RWPE2 (cell line): ENCODE results near the gene STN1.

Experiments
- ATAC-seq: fragments of 200-7000 bp; cut with Tn5 transposase; 3 replicates; pipeline ENCODE4 v1.9.1; 2021; ENCODE audit warnings: low read depth
- DNase-seq: peaks from one replicate; pipeline ENCODE4 v3.0.0-alpha.2; 2020; ENCODE audit warnings: low spot score
- H3K27ac ChIP-seq: fragments of 450-650 bp; 2 replicates; pipeline ENCODE4 v1.5.1; 2017; ENCODE audit warnings: mild to moderate bottlenecking; ENCODE audit not compliant: poor library complexity, severe bottlenecking
- H3K27me3 ChIP-seq: fragments of 250-450 bp; sonication (Bioruptor Pico); 2 replicates; pipeline ENCODE4 v1.5.1; 2021; ENCODE audit warnings: mild to moderate bottlenecking, moderate library complexity; ENCODE audit not compliant: insufficient read depth, poor library complexity, severe bottlenecking
- H3K36me3 ChIP-seq: fragments of 250-450 bp; sonication (Bioruptor Pico); 2 replicates; pipeline ENCODE4 v1.5.1; 2020; ENCODE audit warnings: low read depth, mild to moderate bottlenecking, moderate library complexity
- H3K4me1 ChIP-seq: fragments of 250-450 bp; sonication (Bioruptor Pico); 2 replicates; pipeline ENCODE4 v1.5.1; 2021; ENCODE audit warnings: mild to moderate bottlenecking, moderate library complexity; ENCODE audit not compliant: insufficient read depth, poor library complexity, severe bottlenecking
- H3K4me3 ChIP-seq: fragments of 250-450 bp; sonication (Bioruptor Pico); 2 replicates; pipeline ENCODE4 v1.5.1; 2021; ENCODE audit warnings: mild to moderate bottlenecking, moderate library complexity; ENCODE audit not compliant: severe bottlenecking
- H3K9me3 ChIP-seq: fragments of 250-450 bp; sonication (Bioruptor Pico); 2 replicates; pipeline ENCODE4 v1.5.1; 2021; ENCODE audit warnings: mild to moderate bottlenecking, moderate library complexity; ENCODE audit not compliant: severe bottlenecking
- TF ChIP-seq, protein P1 (sequence below): fragments of 450-650 bp; IDR thresholded peaks from one replicate; pipeline ENCODE4 v1.5.1; 2017; ENCODE audit warnings: mild to moderate bottlenecking, moderate library complexity; ENCODE audit not compliant: poor library complexity, severe bottlenecking

STN1 gene

DNA sequence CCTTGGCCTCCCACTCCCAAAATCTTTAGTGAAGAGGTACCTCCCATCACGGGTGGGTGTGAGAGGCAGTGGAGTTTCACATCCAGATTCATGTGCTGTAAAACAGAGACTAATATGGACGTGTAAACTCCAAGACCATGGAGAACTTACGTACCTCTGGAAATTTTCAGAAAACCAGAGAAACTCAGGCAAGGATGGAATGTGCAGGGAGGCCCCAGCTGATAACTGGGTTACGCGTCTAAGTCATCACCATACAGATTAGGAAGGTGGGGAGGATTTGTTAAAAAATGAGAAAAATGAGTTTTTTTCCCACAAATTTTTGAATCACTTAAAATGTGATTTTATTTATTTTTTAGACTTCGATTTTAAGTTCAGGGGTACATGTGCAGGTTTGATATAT is 16.3 kb upstream of the STN1 start:
- Histone ChIP-seq H3K36me3 (no peaks in the 10 kb centered on the region), H3K4me1 (no peaks in the 10 kb centered on the region), H3K27me3 (no peaks in the 10 kb centered on the region), H3K9me3 (no peaks in the 10 kb centered on the region), H3K4me3 (no peak overlapping the region), H3K27ac (no peak overlapping the region)
- ATAC-seq (no peak), DNase-seq (no peak)
- TF ChIP-seq, protein P1, sequence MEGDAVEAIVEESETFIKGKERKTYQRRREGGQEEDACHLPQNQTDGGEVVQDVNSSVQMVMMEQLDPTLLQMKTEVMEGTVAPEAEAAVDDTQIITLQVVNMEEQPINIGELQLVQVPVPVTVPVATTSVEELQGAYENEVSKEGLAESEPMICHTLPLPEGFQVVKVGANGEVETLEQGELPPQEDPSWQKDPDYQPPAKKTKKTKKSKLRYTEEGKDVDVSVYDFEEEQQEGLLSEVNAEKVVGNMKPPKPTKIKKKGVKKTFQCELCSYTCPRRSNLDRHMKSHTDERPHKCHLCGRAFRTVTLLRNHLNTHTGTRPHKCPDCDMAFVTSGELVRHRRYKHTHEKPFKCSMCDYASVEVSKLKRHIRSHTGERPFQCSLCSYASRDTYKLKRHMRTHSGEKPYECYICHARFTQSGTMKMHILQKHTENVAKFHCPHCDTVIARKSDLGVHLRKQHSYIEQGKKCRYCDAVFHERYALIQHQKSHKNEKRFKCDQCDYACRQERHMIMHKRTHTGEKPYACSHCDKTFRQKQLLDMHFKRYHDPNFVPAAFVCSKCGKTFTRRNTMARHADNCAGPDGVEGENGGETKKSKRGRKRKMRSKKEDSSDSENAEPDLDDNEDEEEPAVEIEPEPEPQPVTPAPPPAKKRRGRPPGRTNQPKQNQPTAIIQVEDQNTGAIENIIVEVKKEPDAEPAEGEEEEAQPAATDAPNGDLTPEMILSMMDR, result no peak

DNA sequence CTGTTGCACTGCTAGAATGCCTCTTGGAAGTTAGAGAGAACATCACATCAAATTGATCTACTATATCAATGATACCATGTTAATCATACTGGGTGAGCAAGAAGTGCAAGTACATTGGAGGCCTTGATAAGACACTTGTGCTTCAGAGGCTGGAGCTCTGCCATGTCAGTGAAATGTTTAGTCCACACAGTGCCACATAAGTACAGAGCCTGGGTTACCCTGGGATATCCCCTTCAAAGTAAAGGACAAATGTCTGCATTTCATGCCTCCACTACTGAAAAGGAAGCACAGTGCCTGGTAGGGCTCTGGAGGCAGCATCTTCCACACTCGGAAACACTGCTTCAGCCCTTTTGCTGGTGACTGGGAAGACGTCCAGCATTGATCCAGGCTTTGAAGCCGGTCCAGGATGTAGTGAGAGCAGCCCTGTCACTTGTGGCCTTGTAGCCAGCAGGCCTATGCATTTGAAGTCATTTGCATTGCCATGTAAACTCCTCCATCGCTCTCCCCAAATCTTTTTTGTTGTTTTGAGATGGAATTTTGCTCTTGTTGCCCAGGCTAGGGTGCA is 15.7 kb upstream of the STN1 start:
- TF ChIP-seq, protein P1, result no peak
- no peaks in the 10 kb centered on the region for H3K27me3 ChIP-seq
- H3K9me3 ChIP-seq, result no peaks in the 10 kb centered on the region
- H3K4me1 ChIP-seq, result no peaks in the 10 kb centered on the region
- no peak for ATAC-seq
- H3K4me3 ChIP-seq, result no peak overlapping the region
- H3K27ac ChIP-seq, result no peak overlapping the region
- no peak for DNase-seq
- no peaks in the 10 kb centered on the region for H3K36me3 ChIP-seq

DNA sequence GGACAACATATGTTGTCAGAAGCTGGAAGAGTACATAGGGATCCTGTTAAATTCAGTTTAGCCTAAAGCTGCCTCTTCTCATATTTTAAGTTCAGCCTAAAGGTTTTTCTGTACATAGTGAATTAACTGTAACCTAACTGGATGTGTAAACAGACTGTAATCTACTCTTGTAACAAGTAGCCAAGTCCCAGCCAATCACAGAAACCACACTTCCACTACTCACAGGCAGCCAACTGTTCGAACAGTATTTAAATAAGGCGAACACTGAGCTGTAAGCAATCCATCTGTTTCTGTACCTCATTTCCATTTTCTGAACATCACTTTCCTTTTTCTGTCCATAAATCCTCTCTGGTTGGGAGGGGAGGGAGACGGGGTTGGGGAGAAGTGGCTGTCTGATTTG is 15.0 kb upstream of the STN1 start:
- no peak for DNase-seq

DNA sequence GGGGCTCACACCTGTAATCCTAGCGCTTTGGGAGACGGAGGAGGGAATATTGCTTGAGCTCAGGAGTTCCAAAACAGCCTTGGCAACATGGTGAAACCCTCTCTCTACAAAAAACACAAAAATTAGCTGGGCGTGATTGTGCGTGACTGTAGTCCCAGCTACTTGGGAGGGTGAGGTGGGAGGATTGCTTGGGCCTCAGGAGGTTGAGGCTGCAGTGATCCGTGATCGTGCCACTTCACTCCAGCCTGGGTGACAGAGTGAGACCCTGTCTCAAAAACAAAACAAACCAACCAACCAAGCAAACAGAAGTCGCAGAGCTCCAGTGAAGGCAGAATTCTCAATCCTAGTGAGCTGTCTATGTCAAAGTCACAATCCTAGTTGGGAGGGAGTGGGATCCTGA is 14.3 kb upstream of the STN1 start:
- Histone ChIP-seq H3K36me3 (no peaks in the 10 kb centered on the region), H3K4me3 (no peak overlapping the region), H3K27me3 (no peaks in the 10 kb centered on the region), H3K27ac (no peak overlapping the region), H3K4me1 (no peaks in the 10 kb centered on the region), H3K9me3 (no peaks in the 10 kb centered on the region)
- no peak for ATAC-seq
- no peak for DNase-seq
- TF ChIP-seq, protein P1, result no peak

More for the DNA sequence above, 15.0 kb upstream of the STN1 start:
- ATAC-seq, result no peak
- no peaks in the 10 kb centered on the region for H3K4me1 ChIP-seq
- no peak overlapping the region for H3K27ac ChIP-seq
- no peak overlapping the region for H3K4me3 ChIP-seq
- no peaks in the 10 kb centered on the region for H3K9me3 ChIP-seq
- H3K36me3 ChIP-seq, result no peaks in the 10 kb centered on the region
- TF ChIP-seq, protein P1, result no peak
- no peaks in the 10 kb centered on the region for H3K27me3 ChIP-seq

DNA sequence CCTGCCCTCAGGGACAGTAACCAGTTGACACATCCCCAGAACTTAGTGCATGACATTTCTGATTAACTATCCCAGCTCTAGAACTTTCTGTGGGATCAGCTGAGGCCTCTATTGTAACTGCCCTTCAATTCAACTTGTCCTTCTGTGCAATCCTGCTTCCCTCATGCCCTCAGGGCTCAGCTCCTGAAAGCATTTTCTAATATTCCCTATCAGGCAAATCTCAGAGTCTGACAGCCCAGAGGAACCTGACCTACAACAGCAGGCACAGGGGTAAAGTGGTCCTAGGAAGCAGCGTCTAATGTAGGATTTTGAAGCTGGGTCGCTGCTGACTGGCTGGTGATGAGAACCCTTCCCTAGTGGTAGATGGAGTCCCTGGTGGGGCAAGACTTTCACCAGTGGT is 13.6 kb upstream of the STN1 start:
- Histone ChIP-seq H3K4me1 (no peaks in the 10 kb centered on the region), H3K36me3 (no peaks in the 10 kb centered on the region), H3K27me3 (no peaks in the 10 kb centered on the region), H3K27ac (no peak overlapping the region), H3K4me3 (no peak overlapping the region), H3K9me3 (no peaks in the 10 kb centered on the region)
- DNase-seq (no peak), ATAC-seq (no peak)
- TF ChIP-seq, protein P1, result no peak
